ENCODE results near the gene XPA.

Gene XPA

GRCh38 chr9:97660847-97661246, 36.3 kb downstream of the XPA start:
- no peak for TF ChIP-seq CTCF (IDR thresholded peaks at IDR 0.05; ENCODE audit: control insufficient read depth, insufficient read depth, low read depth, low read length, missing control alignments)
- no peak overlapping the region for H3K4me3 ChIP-seq (ENCODE audit: control insufficient read depth, low read depth, low read length)
- no peak for DNase-seq (ENCODE audit: low read depth)

- TF ChIP-seq CTCF (IDR thresholded peaks at IDR 0.05; ENCODE audit: control insufficient read depth, insufficient read depth, low read depth, low read length, missing control alignments) = no peak
- no peak overlapping the region for H3K4me3 ChIP-seq (ENCODE audit: control insufficient read depth, low read depth, low read length)
- no peak for DNase-seq (ENCODE audit: low read depth)
These were observed 36.8 kb downstream of the XPA start for GRCh38 chr9:97660340-97660739.

GRCh38 chr9:97659771-97660170, 37.4 kb downstream of the XPA start:
- TF ChIP-seq CTCF (IDR thresholded peaks at IDR 0.05; ENCODE audit: control insufficient read depth, insufficient read depth, low read depth, low read length, missing control alignments) = no peak
- no peak overlapping the region for H3K4me3 ChIP-seq (ENCODE audit: control insufficient read depth, low read depth, low read length)
- no peak for DNase-seq (ENCODE audit: low read depth)

GRCh38 chr9:97658707-97659106, 38.4 kb downstream of the XPA start:
- no peak for TF ChIP-seq CTCF (IDR thresholded peaks at IDR 0.05; ENCODE audit: control insufficient read depth, insufficient read depth, low read depth, low read length, missing control alignments)
- DNase-seq (ENCODE audit: low read depth) = no peak
- H3K4me3 ChIP-seq (ENCODE audit: control insufficient read depth, low read depth, low read length) = no peak overlapping the region

- TF ChIP-seq CTCF (IDR thresholded peaks at IDR 0.05; ENCODE audit: control insufficient read depth, insufficient read depth, low read depth, low read length, missing control alignments) = no peak
- no peak overlapping the region for H3K4me3 ChIP-seq (ENCODE audit: control insufficient read depth, low read depth, low read length)
- no peak for DNase-seq (ENCODE audit: low read depth)
These were observed 45.5 kb downstream of the XPA start for GRCh38 chr9:97651646-97652045.

- no peak overlapping the region for H3K4me3 ChIP-seq (ENCODE audit: control insufficient read depth, low read depth, low read length)
- no peak for DNase-seq (ENCODE audit: low read depth)
- TF ChIP-seq CTCF (IDR thresholded peaks at IDR 0.05; ENCODE audit: control insufficient read depth, insufficient read depth, low read depth, low read length, missing control alignments) = no peak
These were observed 49.1 kb downstream of the XPA start for GRCh38 chr9:97647996-97648395.

- TF ChIP-seq CTCF (IDR thresholded peaks at IDR 0.05; ENCODE audit: control insufficient read depth, insufficient read depth, low read depth, low read length, missing control alignments) = no peak
- H3K4me3 ChIP-seq (ENCODE audit: control insufficient read depth, low read depth, low read length) = no peak overlapping the region
- no peak for DNase-seq (ENCODE audit: low read depth)
These were observed 51.4 kb downstream of the XPA start for GRCh38 chr9:97645720-97646119.

All from AG09309 (cell line).